ENCODE measurements around the gene EPB41L2. TPM values are rescaled to one million over a fixed set of nuclear protein-coding genes. Genes with fewer than 3 reads are reported as not detected.
A peak's percentile ranks its signal among the peaks of the same experiment; 100 is the strongest.

EPB41L2 gene
- total RNA-seq, 1 experiment from 2014 or later: 199 TPM

DNA sequence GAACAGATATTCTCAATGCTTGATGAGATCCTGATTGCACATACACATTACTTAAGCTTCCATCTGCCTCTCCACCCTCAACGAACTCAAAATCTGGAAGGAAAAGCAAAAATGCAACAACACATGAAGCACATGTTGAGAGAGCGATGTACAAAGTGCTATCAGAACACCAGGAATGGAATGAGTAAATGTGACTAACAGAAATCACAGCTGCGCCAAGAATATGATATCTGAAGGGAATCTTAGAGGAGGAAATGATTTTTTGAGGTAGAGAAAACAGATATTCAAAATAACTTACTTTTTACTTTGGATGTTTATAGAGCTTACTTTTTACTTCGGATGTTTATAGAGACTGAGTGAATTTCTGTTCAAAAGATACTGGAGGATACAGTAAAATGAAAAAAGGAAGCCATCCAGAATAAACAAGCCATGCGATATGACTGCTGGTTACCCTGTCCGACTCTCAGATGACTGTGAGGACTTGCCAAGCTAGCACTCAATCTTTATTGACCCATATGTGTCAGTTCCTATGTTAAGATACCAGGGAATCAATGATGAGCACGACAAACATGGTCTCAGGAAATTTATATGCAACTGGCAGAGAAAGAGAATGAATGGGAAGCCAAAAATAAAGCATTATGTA lies 133.9 kb downstream of the EPB41L2 start:
- in situ Hi-C loops (cut with HindIII; ENCODE audit: low pct_unique_long_range_greater_than_20kb, low sequenced_read_pairs): no loop called here
- H3K4me1 ChIP-seq (ENCODE audit: control insufficient read depth, insufficient read depth, low read length): peaks cover 45% of the 10 kb centered on the region
- DNase-seq (ENCODE audit: low read depth, low spot score): no peak
- no peaks in the 10 kb centered on the region for H3K9me3 ChIP-seq (ENCODE audit: control insufficient read depth, insufficient read depth, low read depth, low read length)
- BruUV-seq (replicated peaks): no TSS peak
- peak overlapping the region; percentile 94 for H3K27ac ChIP-seq (ENCODE audit: low read length)
- no peak for TF ChIP-seq POLR2AphosphoS5 (IDR thresholded peaks at IDR 0.05; ENCODE audit: low read depth, low read length)
- TF ChIP-seq, protein P1, sequence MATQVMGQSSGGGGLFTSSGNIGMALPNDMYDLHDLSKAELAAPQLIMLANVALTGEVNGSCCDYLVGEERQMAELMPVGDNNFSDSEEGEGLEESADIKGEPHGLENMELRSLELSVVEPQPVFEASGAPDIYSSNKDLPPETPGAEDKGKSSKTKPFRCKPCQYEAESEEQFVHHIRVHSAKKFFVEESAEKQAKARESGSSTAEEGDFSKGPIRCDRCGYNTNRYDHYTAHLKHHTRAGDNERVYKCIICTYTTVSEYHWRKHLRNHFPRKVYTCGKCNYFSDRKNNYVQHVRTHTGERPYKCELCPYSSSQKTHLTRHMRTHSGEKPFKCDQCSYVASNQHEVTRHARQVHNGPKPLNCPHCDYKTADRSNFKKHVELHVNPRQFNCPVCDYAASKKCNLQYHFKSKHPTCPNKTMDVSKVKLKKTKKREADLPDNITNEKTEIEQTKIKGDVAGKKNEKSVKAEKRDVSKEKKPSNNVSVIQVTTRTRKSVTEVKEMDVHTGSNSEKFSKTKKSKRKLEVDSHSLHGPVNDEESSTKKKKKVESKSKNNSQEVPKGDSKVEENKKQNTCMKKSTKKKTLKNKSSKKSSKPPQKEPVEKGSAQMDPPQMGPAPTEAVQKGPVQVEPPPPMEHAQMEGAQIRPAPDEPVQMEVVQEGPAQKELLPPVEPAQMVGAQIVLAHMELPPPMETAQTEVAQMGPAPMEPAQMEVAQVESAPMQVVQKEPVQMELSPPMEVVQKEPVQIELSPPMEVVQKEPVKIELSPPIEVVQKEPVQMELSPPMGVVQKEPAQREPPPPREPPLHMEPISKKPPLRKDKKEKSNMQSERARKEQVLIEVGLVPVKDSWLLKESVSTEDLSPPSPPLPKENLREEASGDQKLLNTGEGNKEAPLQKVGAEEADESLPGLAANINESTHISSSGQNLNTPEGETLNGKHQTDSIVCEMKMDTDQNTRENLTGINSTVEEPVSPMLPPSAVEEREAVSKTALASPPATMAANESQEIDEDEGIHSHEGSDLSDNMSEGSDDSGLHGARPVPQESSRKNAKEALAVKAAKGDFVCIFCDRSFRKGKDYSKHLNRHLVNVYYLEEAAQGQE (IDR thresholded peaks at IDR 0.05; ENCODE audit: insufficient read depth in 1 of 2, low read depth in 2 of 2, low read length in 1 of 2): no peak
- ChIA-PET CTCF (interaction anchor here (0.7 kb wide), 1 partner anchor 590 kb away, joined by 3 read pairs; no protein-coding TSS in a partner anchor), POLR2A (no interaction called here)
- H3K36me3 ChIP-seq (ENCODE audit: control insufficient read depth, insufficient read depth, low read length): no peaks in the 10 kb centered on the region
- ATAC-seq: no peak
- H3K4me3 ChIP-seq (ENCODE audit: low read depth in 2 of 2, low read length in 2 of 2): no peak overlapping the region
- intact Hi-C loops (cut with micrococcal nuclease; ENCODE audit: unreplicated experiment): no loop called here
- H3K27me3 ChIP-seq (ENCODE audit: control insufficient read depth, insufficient read depth, low read length): no peaks in the 10 kb centered on the region

DNA sequence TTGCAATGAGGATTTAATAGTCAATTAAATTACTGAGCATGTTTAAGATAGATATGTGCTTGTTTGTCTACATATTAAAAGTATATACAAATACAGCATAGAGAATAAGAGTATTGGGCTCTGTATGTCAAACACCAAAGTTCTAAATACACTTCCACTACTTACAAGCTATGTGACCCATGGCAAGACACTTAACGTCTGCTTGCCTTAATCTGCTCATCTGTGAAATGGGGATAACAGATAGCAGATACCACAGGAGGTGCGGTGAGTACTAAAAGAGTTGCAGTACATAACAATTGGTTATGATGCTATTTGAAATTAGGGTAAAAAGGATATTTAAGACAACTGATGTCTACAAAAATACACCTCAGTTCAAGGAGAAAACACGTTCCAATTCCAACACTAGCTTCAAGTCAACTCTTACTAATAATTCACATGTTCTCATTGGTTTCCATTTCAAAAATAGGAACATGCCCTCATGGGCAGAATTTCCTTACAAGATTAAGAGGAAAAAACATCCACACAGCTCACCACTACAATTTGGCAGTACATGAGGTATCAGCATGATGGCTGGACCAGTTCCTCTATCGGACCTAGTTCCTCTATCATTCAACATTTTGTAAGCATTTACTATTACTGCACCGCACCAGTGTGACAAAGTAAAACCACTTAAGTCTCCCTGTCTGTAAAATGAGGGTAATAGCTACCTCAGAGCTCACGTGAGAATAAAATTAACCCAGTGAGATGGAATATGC lies 134.7 kb downstream of the EPB41L2 start:
- ChIA-PET POLR2A (no interaction called here), CTCF (no interaction called here)
- Histone ChIP-seq H3K27ac (ENCODE audit: low read length) (peak overlapping the region; percentile 94), H3K4me1 (ENCODE audit: control insufficient read depth, insufficient read depth, low read length) (peaks cover 42% of the 10 kb centered on the region), H3K4me3 (ENCODE audit: low read depth in 2 of 2, low read length in 2 of 2) (no peak overlapping the region), H3K27me3 (ENCODE audit: control insufficient read depth, insufficient read depth, low read length) (no peaks in the 10 kb centered on the region), H3K36me3 (ENCODE audit: control insufficient read depth, insufficient read depth, low read length) (no peaks in the 10 kb centered on the region), H3K9me3 (ENCODE audit: control insufficient read depth, insufficient read depth, low read depth, low read length) (no peaks in the 10 kb centered on the region)
- no peak for ATAC-seq
- DNase-seq (ENCODE audit: low read depth, low spot score): no peak
- in situ Hi-C loops (cut with HindIII; ENCODE audit: low pct_unique_long_range_greater_than_20kb, low sequenced_read_pairs) (no loop called here), intact Hi-C loops (cut with micrococcal nuclease; ENCODE audit: unreplicated experiment) (no loop called here)
- BruUV-seq (replicated peaks): no TSS peak
- TF ChIP-seq POLR2AphosphoS5 (IDR thresholded peaks at IDR 0.05; ENCODE audit: low read depth, low read length): no peak
- TF ChIP-seq, protein P1 (IDR thresholded peaks at IDR 0.05; ENCODE audit: insufficient read depth in 1 of 2, low read depth in 2 of 2, low read length in 1 of 2): no peak

DNA sequence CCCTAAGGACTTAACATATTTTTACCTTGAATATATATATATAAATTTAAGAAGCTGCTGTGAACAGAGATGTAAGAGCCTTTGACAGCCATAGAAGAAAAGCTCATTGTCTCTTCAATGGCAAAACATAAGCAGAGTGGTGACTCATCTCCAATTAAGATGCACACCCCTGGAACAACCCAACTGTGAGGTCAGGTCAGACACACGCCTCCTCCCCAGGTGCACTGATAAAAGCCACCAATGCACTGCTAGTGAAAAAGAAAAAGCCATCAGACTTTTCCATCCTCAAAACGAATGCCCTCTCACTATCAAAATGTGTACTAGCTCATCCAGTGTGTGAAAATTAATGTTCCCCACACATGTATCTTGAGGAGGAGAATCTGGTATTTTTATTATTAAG lies 135.7 kb downstream of the EPB41L2 start:
- no TSS peak for BruUV-seq (replicated peaks)
- TF ChIP-seq, protein P1 (IDR thresholded peaks at IDR 0.05; ENCODE audit: insufficient read depth in 1 of 2, low read depth in 2 of 2, low read length in 1 of 2): no peak
- TF ChIP-seq POLR2AphosphoS5 (IDR thresholded peaks at IDR 0.05; ENCODE audit: low read depth, low read length): no peak
- TF ChIP-seq, protein P2, sequence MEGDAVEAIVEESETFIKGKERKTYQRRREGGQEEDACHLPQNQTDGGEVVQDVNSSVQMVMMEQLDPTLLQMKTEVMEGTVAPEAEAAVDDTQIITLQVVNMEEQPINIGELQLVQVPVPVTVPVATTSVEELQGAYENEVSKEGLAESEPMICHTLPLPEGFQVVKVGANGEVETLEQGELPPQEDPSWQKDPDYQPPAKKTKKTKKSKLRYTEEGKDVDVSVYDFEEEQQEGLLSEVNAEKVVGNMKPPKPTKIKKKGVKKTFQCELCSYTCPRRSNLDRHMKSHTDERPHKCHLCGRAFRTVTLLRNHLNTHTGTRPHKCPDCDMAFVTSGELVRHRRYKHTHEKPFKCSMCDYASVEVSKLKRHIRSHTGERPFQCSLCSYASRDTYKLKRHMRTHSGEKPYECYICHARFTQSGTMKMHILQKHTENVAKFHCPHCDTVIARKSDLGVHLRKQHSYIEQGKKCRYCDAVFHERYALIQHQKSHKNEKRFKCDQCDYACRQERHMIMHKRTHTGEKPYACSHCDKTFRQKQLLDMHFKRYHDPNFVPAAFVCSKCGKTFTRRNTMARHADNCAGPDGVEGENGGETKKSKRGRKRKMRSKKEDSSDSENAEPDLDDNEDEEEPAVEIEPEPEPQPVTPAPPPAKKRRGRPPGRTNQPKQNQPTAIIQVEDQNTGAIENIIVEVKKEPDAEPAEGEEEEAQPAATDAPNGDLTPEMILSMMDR (IDR thresholded peaks at IDR 0.05): no peak
- no peak for TF ChIP-seq TCF7L2 (IDR thresholded peaks at IDR 0.05; ENCODE audit: low read depth, low read length)
- TF ChIP-seq SIN3A (IDR thresholded peaks at IDR 0.05; ENCODE audit: borderline replicate concordance, insufficient read depth, low read depth, low read length): no peak
- no peaks in the 10 kb centered on the region for H3K9me3 ChIP-seq (ENCODE audit: control insufficient read depth, insufficient read depth, low read depth, low read length)
- intact Hi-C loops (cut with micrococcal nuclease; ENCODE audit: unreplicated experiment) (no loop called here), in situ Hi-C loops (cut with HindIII; ENCODE audit: low pct_unique_long_range_greater_than_20kb, low sequenced_read_pairs) (no loop called here)
- no peaks in the 10 kb centered on the region for H3K36me3 ChIP-seq (ENCODE audit: control insufficient read depth, insufficient read depth, low read length)
- peak overlapping the region; percentile 71 for H3K27ac ChIP-seq (ENCODE audit: low read length)
- CTCF ChIA-PET: no interaction called here
- ATAC-seq: peak; percentile 79; the same call in 1 of the 2 replicates
- H3K4me1 ChIP-seq (ENCODE audit: control insufficient read depth, insufficient read depth, low read length): peaks cover 32% of the 10 kb centered on the region
- no peaks in the 10 kb centered on the region for H3K27me3 ChIP-seq (ENCODE audit: control insufficient read depth, insufficient read depth, low read length)
- DNase-seq (ENCODE audit: low read depth, low spot score): no peak
- H3K4me3 ChIP-seq (ENCODE audit: low read depth in 2 of 2, low read length in 2 of 2): no peak overlapping the region
- POLR2A ChIA-PET: no interaction called here
